K562 (cell line): Measurements from ENCODE around the gene OR51E2. TPM values are rescaled to one million over a fixed set of nuclear protein-coding genes. Genes with fewer than 3 reads are reported as not detected.

Source experiments
- ATAC-seq: fragments of 200-7000 bp; cut with Tn5 transposase; 3 replicates; pipeline ENCODE4 v1.9.1; 2020; ENCODE audit warnings: moderate library complexity
- BruUV-seq: library from RNA; stranded (reverse); fragments of 400-500 nt; replicated peaks from 2 replicates; lab custom pipeline; 2021; lab: Mats Ljungman, UMichigan
- CTCF ChIA-PET: fragments of 300-600 bp; formaldehyde crosslinking; extraction: SDS; loops from one replicate; lab custom pipeline; 2021; ENCODE audit warnings: low intra/inter-chr PET ratio; lab: Yijun Ruan, JAX
- POLR2A ChIA-PET: fragments of 300-600, 350-650 bp; sonication (Branson Sonifier 250); formaldehyde crosslinking; extraction: SDS; loops from one replicate; lab custom pipeline; 2021; ENCODE audit warnings: antibody characterized with exemption, inconsistent platforms; lab: Yijun Ruan, JAX
- DNase-seq, 4 experiments: peaks; one replicate each; pipeline versions ENCODE4 v3.0.0 to v3.0.0-alpha.2; 2011 to 2018; ENCODE audit warnings: low spot score in 3 of 4, mixed read lengths in 3 of 4; ENCODE audit errors: extremely low read depth in 1 of 4
- FAIRE-seq: peaks from 2 replicates; lab custom pipeline; 2011; peaks lifted over from hg19 to GRCh38; lab: Jason Lieb, UNC
- H2AFZ ChIP-seq: 2 replicates; pipeline ENCODE4 v1.6.0; 2011; ENCODE audit warnings: low read depth, low read length, control low read depth, inconsistent platforms
- H3K27ac ChIP-seq: fragments of 200-600 bp; 3 replicates; pipeline ENCODE4 v1.8.0; 2011; ENCODE audit warnings: low read depth, mild to moderate bottlenecking, control low read depth, inconsistent platforms, low read length, moderate library complexity, mixed read lengths; ENCODE audit errors: extremely low read depth
- H3K27me3 ChIP-seq, 2 experiments: fragments of 300-600 bp in 1 of 2; 2 replicates in 1 of 2; 3 replicates in 1 of 2; pipeline versions ENCODE4 v1.6.0 to v1.8.0; 2011; ENCODE audit warnings: inconsistent platforms in 2 of 2, low read length in 2 of 2, mild to moderate bottlenecking in 1 of 2, mixed read lengths in 1 of 2, moderate library complexity in 1 of 2; ENCODE audit not compliant: control insufficient read depth in 2 of 2, insufficient read depth in 2 of 2
- H3K36me3 ChIP-seq: fragments of 300-600 bp; 3 replicates; pipeline ENCODE4 v1.8.0; 2011; ENCODE audit warnings: mild to moderate bottlenecking, low read length, inconsistent platforms; ENCODE audit not compliant: control insufficient read depth, insufficient read depth
- H3K4me1 ChIP-seq, 2 experiments: fragments of 200-600 bp in 1 of 2; replicated peaks in 1 of 2; 2 replicates in 1 of 2; 3 replicates in 1 of 2; pipeline versions ENCODE4 v1.5.1 to v1.8.0; 2011; ENCODE audit warnings: inconsistent platforms in 2 of 2, low read length in 2 of 2, mild to moderate bottlenecking in 1 of 2, mixed read lengths in 1 of 2, moderate library complexity in 1 of 2; ENCODE audit not compliant: control insufficient read depth in 2 of 2, insufficient read depth in 2 of 2
- H3K4me2 ChIP-seq: 2 replicates; pipeline ENCODE4 v1.6.1; 2011; ENCODE audit warnings: low read length, control low read depth, inconsistent platforms, mixed read lengths; ENCODE audit not compliant: insufficient read depth
- H3K4me3 ChIP-seq: fragments of 200-600 bp; sonication (generic), shearing (Covaris generic); 2 replicates; pipeline ENCODE4 v1.5.1; 2016; ENCODE audit warnings: control low read depth, inconsistent platforms
- H3K79me2 ChIP-seq: fragments of 200-600 bp; 3 replicates; pipeline ENCODE4 v1.8.0; 2011; ENCODE audit warnings: low read length, inconsistent platforms; ENCODE audit not compliant: control insufficient read depth, insufficient read depth
- H3K9ac ChIP-seq, 2 experiments: 2 replicates each; pipeline versions ENCODE4 v1.6.0 to v1.6.1; 2011; ENCODE audit warnings: low read depth in 2 of 2, low read length in 2 of 2, control low read depth in 1 of 2, inconsistent platforms in 1 of 2, mild to moderate bottlenecking in 1 of 2, mixed read lengths in 1 of 2; ENCODE audit not compliant: insufficient read depth in 1 of 2
- H3K9me1 ChIP-seq: one replicate; pipeline ENCODE4 v1.6.0; 2011; ENCODE audit warnings: inconsistent platforms, mild to moderate bottlenecking, low read length, moderate library complexity; ENCODE audit not compliant: control insufficient read depth, insufficient read depth
- H3K9me3 ChIP-seq: replicated peaks from 2 replicates; pipeline ENCODE4 v1.5.1; 2011; ENCODE audit warnings: low read depth, low read length, inconsistent platforms; ENCODE audit not compliant: control insufficient read depth, insufficient read depth
- H4K20me1 ChIP-seq: replicated peaks from 2 replicates; pipeline ENCODE4 v1.6.1; 2011; ENCODE audit warnings: low read length, inconsistent platforms, mixed read lengths; ENCODE audit not compliant: control insufficient read depth, insufficient read depth
- ZNF449 ChIP-seq: fragments of 250-450 bp; sonication (Bioruptor Pico); IDR thresholded peaks from 2 replicates; pipeline ENCODE4 v1.8.0; 2022; ENCODE audit warnings: moderate library complexity, mild to moderate bottlenecking, inconsistent platforms
- WGBS: fragments of 100-300 bp; shearing (Covaris generic); methylation state at CpG from one replicate; pipeline ENCODE4 v1.1.6; 2016; ENCODE audit warnings: low coverage, mixed read lengths; ENCODE audit not compliant: insufficient coverage; ENCODE audit errors: missing lambda C conversion rate; 5-methylcytosine and 5-hydroxymethylcytosine counted together
- in situ Hi-C: fragments of 300-500 bp; cut with MboI; formaldehyde crosslinking; loops from 4 replicates; pipeline ENCODE4 v1.15.0; 2018; ENCODE audit warnings: inconsistent platforms, mixed read lengths
- intact Hi-C: fragments of 100-400 bp; cut with micrococcal nuclease; formaldehyde crosslinking; loops from 2 replicates; pipeline ENCODE4 v1.14.2; 2022
- polyA plus RNA-seq, 8 experiments: library from polyadenylated mRNA; depleted of rRNA in 4 of 8; stranded (reverse) in 5 of 8; unstranded in 3 of 8; fragments of >200 nt; fragmentation: Nextera tagmentation in 2 of 8; fragmentation: Illumina TruSeq in 1 of 8; extraction: Ambion mirVana in 2 of 8; extraction: Trizol in 1 of 8; gene quantifications; 2 replicates each; pipeline versions ENCODE4 v1.2.1 to v1.2.3, GENCODE V29; 2011 to 2014; ENCODE audit warnings: inconsistent platforms in 1 of 8, missing spikeins in 1 of 8
- total RNA-seq, 7 experiments: library from RNA; depleted of rRNA in 6 of 7; stranded (reverse); fragments of >200 nt in 6 of 7; fragmentation: Illumina TruSeq in 2 of 7; extraction: Trizol in 2 of 7; gene quantifications; 2 replicates each; pipeline versions ENCODE4 v1.2.1 to v1.2.3, GENCODE V29; 2011 to 2021; ENCODE audit warnings: low replicate concordance in 1 of 7
- TF ChIP-seq, protein P1 (sequence below): fragments of 450-650 bp; formaldehyde crosslinking; IDR thresholded peaks from 2 replicates; pipeline ENCODE4 v1.4.0; 2022; ENCODE audit warnings: mild to moderate bottlenecking, moderate library complexity

OR51E2 gene
- total and polyA plus RNA-seq, 9 of the 15 experiments (the other 6 are each of a cell fraction or from before 2014, with no cell fraction given) = not detected

GRCh38 chr11:4641501-4641900, 56.2 kb downstream of the OR51E2 start:
- in situ Hi-C loops (loop anchor here (25.0 kb wide), 1 partner anchor 1696 kb away; no protein-coding TSS in a partner anchor), intact Hi-C loops (no loop called here)
- Histone ChIP-seq H3K9ac (no peak overlapping the region), H3K4me2 (no peak overlapping the region), H3K9me1 (no peaks in the 10 kb centered on the region), H3K4me3 (no peak overlapping the region), H3K36me3 (no peaks in the 10 kb centered on the region), H3K27ac (no peak overlapping the region), H3K27me3 (peaks cover 0 to 38% of the 10 kb centered on the region in 2 experiments; a peak in 3 of 5 replicates), H2AFZ (no peak overlapping the region), H3K4me1 (peaks cover 0 to 4% of the 10 kb centered on the region in 2 experiments; a peak in 3 of 5 replicates), H3K9me3 (no peaks in the 10 kb centered on the region), H4K20me1 (no peaks in the 10 kb centered on the region), H3K79me2 (no peaks in the 10 kb centered on the region)
- no TSS peak for BruUV-seq
- ATAC-seq = no peak
- TF ChIP-seq, protein P1, sequence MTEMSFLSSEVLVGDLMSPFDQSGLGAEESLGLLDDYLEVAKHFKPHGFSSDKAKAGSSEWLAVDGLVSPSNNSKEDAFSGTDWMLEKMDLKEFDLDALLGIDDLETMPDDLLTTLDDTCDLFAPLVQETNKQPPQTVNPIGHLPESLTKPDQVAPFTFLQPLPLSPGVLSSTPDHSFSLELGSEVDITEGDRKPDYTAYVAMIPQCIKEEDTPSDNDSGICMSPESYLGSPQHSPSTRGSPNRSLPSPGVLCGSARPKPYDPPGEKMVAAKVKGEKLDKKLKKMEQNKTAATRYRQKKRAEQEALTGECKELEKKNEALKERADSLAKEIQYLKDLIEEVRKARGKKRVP (CRISPR knock-in tag) = no peak
- no peak for TF ChIP-seq ZNF449 (CRISPR knock-in tag)
- DNase-seq = no peak
- POLR2A ChIA-PET = no interaction called here
- WGBS = 9% methylated on average over 7 of the region's 7 CpGs
- no peak for FAIRE-seq
- CTCF ChIA-PET = no interaction called here
